Activated CD4-positive, alpha-beta T cell treated with anti-CD3 and anti-CD28 coated beads, Interleukin-2, Interleukin-6, amounts not matched to agents 100 ng/mL and 50 ng/mL, durations not matched to agents 16 hours and 8 hours (primary cell): ENCODE data around the gene ENTPD7.

ENCODE experiments used
- DNase-seq: peaks from one replicate; pipeline ENCODE4 v3.0.0-alpha.2; 2020

ENTPD7 gene

GRCh38 chr10:99648717-99649116 is 10.6 kb upstream of the ENTPD7 start:
- no peak for DNase-seq

- no peak for DNase-seq
These were observed 6.4 kb upstream of the ENTPD7 start for GRCh38 chr10:99652800-99653390.

- no peak for DNase-seq
These were observed 4.7 kb upstream of the ENTPD7 start for GRCh38 chr10:99654390-99655175.

- no peak for DNase-seq
These were observed 2.9 kb upstream of the ENTPD7 start for GRCh38 chr10:99656199-99657064.

GRCh38 chr10:99658622-99659030 is 683 bp upstream of the ENTPD7 start:
- peak; percentile 50 for DNase-seq

- DNase-seq, result no peak
These were observed 608 bp downstream of the ENTPD7 start for GRCh38 chr10:99659868-99660366.

- DNase-seq, result no peak
These were observed 1.5 kb downstream of the ENTPD7 start for GRCh38 chr10:99660662-99661376.

GRCh38 chr10:99661377-99661763 is 2.1 kb downstream of the ENTPD7 start:
- DNase-seq, result no peak

GRCh38 chr10:99665304-99665703 is 6.0 kb downstream of the ENTPD7 start:
- no peak for DNase-seq

GRCh38 chr10:99667108-99667751 is 7.9 kb downstream of the ENTPD7 start:
- no peak for DNase-seq

GRCh38 chr10:99671386-99671785 is 12.1 kb downstream of the ENTPD7 start:
- no peak for DNase-seq

- no peak for DNase-seq
These were observed 13.6 kb downstream of the ENTPD7 start for GRCh38 chr10:99672884-99673283.

GRCh38 chr10:99673492-99673891 is 14.2 kb downstream of the ENTPD7 start:
- DNase-seq, result no peak

- DNase-seq, result no peak
These were observed 15.5 kb downstream of the ENTPD7 start for GRCh38 chr10:99674762-99675161.

- no peak for DNase-seq
These were observed 17.1 kb downstream of the ENTPD7 start for GRCh38 chr10:99676426-99676825.

- DNase-seq, result no peak
These were observed 17.6 kb downstream of the ENTPD7 start for GRCh38 chr10:99676895-99677294.

- DNase-seq, result no peak
These were observed 19.6 kb downstream of the ENTPD7 start for GRCh38 chr10:99678921-99679320.

- DNase-seq, result no peak
These were observed 22.2 kb downstream of the ENTPD7 start for GRCh38 chr10:99681553-99681952.

- no peak for DNase-seq
These were observed 22.7 kb downstream of the ENTPD7 start for GRCh38 chr10:99682032-99682431.

- DNase-seq, result no peak
These were observed 23.4 kb downstream of the ENTPD7 start for GRCh38 chr10:99682752-99683151.

GRCh38 chr10:99685597-99685967 is 26.3 kb downstream of the ENTPD7 start:
- no peak for DNase-seq

GRCh38 chr10:99689461-99689860 is 30.2 kb downstream of the ENTPD7 start:
- DNase-seq, result no peak
